Fibroblast of villous mesenchyme (primary cell): ENCODE measurements around the gene ARHGEF16. TPM values are rescaled to one million over a fixed set of nuclear protein-coding genes. Genes with fewer than 3 reads are reported as not detected.

Experiments
- DNase-seq: peaks from one replicate; pipeline ENCODE4 v3.0.0-alpha.2; 2010; ENCODE audit warnings: low read depth
- H3K4me3 ChIP-seq: 2 replicates; pipeline ENCODE4 v1.5.1; 2011; ENCODE audit warnings: low read depth, mild to moderate bottlenecking, low read length
- total RNA-seq: library from RNA; depleted of rRNA; stranded (reverse); fragments of >200 nt; gene quantifications from 2 replicates; pipeline ENCODE4 v1.2.3, GENCODE V29; 2012
- TF ChIP-seq, protein P1 (sequence below): IDR thresholded peaks from 2 replicates; pipeline ENCODE4 v1.5.1; 2012; ENCODE audit warnings: low read depth, mild to moderate bottlenecking, low read length; ENCODE audit not compliant: insufficient read depth

Gene ARHGEF16
- total RNA-seq, 1 donor: 0.86 TPM

DNA sequence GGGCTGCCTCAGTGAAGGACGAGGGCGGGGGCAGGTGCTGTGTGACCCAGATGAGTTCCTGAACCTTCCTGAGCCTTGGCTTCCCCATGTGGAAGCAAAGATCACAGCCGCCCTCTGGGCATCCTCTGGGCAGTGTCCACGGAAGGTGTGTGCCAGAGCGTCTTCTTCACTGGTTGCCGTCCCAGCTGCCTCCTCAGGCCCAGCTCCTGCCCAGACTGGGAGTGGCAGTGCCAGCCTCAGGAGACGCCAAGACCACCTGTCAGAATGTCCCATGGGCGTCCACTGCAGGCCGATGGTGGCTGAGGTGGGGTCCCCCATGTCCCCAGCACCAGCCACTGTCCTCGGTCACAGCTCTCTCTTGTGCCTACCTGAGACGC, 10.2 kb downstream of the ARHGEF16 start:
- H3K4me3 ChIP-seq: no peak overlapping the region
- TF ChIP-seq, protein P1, sequence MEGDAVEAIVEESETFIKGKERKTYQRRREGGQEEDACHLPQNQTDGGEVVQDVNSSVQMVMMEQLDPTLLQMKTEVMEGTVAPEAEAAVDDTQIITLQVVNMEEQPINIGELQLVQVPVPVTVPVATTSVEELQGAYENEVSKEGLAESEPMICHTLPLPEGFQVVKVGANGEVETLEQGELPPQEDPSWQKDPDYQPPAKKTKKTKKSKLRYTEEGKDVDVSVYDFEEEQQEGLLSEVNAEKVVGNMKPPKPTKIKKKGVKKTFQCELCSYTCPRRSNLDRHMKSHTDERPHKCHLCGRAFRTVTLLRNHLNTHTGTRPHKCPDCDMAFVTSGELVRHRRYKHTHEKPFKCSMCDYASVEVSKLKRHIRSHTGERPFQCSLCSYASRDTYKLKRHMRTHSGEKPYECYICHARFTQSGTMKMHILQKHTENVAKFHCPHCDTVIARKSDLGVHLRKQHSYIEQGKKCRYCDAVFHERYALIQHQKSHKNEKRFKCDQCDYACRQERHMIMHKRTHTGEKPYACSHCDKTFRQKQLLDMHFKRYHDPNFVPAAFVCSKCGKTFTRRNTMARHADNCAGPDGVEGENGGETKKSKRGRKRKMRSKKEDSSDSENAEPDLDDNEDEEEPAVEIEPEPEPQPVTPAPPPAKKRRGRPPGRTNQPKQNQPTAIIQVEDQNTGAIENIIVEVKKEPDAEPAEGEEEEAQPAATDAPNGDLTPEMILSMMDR: no peak
- no peak for DNase-seq

DNA sequence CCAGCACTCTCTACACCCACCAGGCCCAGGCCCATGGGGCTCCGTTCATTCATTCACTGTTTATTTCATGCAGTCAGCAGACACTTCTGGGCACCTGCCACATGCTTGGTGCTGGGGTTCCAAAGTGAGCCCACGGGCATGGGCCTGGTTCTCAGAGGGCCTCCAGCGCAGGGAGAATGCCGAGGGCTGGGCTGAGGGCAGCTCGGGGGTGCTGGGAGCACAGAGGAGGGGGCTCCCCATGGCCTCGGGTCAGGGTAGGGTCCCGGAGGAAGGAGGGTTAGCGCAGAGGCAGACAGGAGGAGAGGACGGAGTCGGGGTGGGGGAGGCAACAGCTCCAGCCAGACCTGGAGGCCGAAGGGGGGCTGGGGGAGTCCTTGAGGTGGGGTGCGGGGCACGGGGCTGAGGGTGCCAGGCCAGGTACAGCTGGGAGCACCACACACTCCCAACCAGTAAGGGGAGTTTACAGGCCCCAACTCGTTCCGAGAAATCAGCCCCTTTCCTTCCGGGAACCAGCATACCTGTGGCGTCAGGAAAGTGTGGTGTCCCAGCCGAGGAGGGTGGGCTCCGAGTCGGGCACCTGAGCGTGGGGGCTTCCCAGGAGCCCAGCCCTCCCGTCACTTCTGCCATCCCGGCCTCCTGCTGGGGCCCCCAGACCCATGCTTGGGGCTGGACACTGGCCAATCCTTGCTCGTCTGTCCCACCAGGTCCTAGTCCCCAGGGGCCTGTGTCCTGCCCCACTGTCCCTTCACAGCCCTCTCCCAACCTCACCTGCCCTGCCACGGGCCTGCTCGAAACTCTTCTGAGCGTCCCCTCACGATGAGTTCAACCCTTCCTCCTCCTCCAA, 10.8 kb downstream of the ARHGEF16 start:
- TF ChIP-seq, protein P1: no peak
- DNase-seq: no peak
- H3K4me3 ChIP-seq: no peak overlapping the region

DNA sequence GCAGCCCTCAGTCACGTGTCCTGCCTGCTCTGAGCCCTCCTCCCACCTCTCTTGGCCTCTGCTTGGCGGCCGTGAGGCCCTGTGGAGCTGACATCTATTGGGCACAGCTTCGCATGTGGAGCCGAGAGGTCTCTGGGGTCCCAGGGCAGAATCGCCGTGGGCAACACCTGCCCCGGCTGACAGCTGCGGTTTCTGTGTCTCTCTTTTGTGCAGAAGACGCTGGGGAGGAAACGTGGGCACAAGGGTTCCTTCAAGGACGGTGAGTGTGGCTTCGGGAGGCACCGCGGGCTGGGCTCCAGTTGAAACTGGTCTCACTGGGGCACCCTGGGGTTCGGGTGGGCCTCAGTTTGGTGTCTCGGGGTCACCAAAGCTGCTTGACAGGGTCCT, 11.5 kb downstream of the ARHGEF16 start:
- TF ChIP-seq, protein P1: no peak
- DNase-seq: no peak
- H3K4me3 ChIP-seq: no peak overlapping the region

DNA sequence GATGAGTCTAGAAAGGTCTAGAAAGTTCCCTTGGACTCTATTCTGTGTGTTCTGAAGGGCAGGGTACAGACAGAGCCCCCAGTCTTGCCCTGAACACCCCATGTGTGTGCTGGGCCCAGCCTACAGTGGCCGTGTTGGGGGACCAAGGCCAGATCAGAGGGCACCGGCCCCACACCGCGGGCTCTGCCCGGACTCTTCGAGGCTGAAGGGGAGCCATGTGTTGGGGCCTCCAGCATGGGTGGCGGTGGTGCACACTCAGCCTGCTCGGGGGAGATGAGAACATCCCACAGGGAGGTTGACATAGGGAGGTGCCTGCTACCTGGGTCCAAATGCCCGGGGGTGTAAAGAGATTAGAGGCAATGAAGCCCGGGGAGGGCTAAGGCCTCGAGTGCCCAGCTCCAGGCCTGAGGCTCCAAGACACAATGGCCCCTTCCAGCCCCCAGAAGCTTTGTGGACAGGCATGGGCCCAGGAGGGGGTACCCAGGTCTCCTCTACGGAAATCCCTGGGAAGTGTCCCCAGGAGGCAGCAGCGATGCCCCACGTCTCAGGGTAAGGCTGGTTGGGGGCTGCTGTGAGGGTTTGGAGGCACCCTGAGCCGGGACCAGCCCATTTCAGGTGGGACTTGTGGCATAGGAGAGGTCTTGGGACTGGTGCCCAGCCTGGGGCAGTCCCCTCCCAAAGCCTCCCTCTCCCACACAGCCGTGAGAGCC, 12.1 kb downstream of the ARHGEF16 start:
- TF ChIP-seq, protein P1: no peak
- H3K4me3 ChIP-seq: no peak overlapping the region
- no peak for DNase-seq

DNA sequence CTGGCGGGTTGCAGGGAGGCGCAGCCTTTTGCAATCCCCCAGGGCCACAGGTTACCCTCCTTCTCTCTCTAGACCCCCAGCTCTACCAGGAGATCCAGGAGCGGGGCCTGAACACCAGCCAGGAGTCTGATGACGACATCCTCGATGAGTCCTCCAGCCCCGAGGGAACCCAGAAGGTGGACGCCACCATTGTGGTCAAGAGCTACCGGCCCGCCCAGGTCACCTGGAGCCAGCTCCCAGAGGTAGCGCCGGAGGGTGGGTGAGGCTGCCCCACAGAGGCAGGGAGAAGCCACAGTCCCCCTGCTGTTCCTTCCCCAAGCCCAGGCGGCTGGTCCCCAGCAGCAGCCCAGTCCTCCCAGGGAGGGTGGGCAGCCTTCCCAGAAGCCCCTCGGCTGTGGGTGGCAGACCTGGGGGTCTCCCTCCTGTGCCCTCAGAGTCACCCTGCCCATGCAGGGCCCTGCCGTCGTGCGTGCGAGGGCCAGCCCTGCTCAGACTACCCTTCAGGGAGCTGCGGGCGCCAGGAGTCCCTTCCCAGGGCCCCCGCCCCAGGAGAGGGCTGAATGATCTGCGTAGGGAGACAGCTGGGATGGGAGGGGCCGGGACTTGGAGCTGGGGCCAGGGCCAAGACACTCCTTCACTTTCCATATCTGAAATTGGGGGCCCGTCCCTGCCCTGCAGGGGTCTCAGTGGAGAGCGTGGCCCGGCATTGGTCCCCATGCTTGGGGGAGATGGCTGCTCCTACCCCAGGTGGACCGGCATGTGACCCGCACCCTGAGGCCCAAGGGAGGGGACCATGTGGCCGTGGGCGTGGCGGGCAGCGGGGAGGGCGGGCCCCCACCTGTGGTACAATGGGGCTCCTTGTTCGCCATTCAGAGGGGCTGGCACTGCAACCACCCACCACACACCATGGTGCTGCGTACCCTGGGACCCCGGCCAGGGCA, 12.9 kb downstream of the ARHGEF16 start:
- DNase-seq: no peak
- H3K4me3 ChIP-seq: no peak overlapping the region
- TF ChIP-seq, protein P1: no peak

DNA sequence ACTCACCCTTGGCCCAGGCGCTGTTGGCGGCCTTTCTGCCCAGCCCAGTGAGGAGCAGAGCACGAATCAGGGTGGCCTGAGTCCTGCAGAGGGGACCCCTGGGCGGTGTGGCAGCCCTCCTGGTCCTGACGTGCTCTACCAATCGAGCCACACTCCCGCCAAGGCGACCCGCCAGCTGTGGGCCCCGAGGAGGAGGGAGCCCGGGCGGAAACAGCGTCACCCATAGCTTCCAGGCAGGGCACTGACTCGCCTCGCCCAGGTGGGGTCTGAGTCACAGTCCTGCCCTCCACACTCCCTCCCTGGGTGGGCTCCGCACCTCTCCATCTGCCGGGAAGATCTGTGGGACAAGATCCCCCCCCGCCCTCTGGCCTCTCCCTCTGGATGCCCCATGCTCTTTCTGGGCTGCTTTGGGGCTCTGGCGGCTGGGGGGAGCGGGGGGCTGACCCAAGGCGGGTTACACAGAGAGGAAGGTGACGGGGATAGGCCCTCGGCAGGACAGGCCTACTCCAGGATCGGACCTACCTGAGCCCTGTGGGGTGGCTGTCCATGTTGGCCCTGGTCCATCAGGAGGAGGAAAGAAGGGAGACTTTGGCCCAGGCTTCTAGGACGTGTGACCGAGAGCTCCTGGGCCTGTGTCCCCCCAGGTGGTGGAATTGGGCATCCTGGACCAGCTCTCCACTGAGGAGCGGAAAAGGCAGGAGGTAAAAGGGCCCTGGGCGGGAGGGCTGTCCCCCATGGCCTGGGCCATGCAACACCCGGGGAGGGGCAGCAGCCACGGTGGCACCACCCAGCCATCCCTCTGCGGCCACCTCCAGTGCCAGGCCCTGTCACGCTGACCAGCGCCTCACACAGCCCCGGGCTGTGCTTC, 14.0 kb downstream of the ARHGEF16 start:
- H3K4me3 ChIP-seq: no peak overlapping the region
- no peak for DNase-seq
- TF ChIP-seq, protein P1: no peak
